LNCaP clone FGC (cell line): ENCODE results near the gene JKAMP.

Experiments
- DNase-seq: peaks from one replicate; pipeline ENCODE4 v3.0.0-alpha.2; 2011; ENCODE audit warnings: low read depth
- H3K4me3 ChIP-seq: 2 replicates; pipeline ENCODE4 v1.5.1; 2011; ENCODE audit warnings: mild to moderate bottlenecking, low read depth, low read length, control low read depth
- CTCF ChIP-seq: IDR thresholded peaks from 2 replicates; pipeline ENCODE4 v1.5.1; 2012; ENCODE audit warnings: mild to moderate bottlenecking; ENCODE audit not compliant: control insufficient read depth, insufficient read depth; ENCODE audit errors: extremely low read depth

The JKAMP gene

DNA sequence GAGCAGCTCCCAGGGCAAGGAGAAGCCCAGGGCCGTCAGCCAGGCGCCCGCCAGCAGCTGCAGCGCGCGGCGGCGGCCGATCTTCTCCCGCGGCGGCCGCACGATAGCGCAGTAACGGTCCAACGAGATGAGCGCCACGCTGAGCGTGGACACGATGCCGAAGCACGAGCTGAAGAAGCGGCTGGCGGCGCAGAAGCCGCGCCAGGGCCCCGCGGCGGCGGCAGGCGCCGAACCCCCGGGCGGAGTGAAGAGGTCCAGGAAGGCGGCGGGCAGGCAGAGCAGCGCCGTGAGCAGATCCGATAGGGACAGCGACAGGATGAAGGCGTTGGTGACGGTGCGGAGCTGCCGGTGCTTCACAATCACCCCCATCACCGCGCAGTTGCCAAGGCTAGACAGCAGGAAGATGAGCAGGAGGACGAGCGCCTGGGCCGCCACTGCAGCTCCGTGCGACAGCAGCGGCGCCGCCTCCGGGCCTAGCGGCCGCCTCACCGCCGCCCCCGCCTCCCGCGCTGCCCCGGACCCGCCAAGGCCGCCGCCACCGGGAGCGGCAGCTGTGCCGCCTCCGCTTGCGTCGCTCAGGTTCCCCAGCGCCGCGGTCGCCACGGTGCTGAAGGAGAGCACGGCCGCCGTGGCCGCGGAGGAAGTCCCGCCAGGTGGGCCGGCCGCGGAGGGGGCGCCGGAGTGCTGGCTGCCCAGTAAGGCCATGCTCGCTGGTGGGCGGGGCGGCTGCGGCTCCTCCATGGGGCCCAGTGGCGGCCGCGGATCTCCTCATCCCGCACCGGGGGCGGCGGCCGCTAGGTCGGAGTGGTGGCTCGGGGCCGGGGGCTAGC is 19.6 kb upstream of the JKAMP start:
- TF ChIP-seq CTCF: no peak
- DNase-seq: no peak
- no peak overlapping the region for H3K4me3 ChIP-seq

GRCh38 chr14:59465316-59466135 is 18.8 kb upstream of the JKAMP start, which contains the start of gene GPR135:
GPR135 (minus strand) TSS chr14:59465380; CDS start chr14:59465226, 154 bp downstream.
- no peak for DNase-seq
- no peak within 1 kb of the TSS for H3K4me3 ChIP-seq
- no peak for TF ChIP-seq CTCF

GRCh38 chr14:59474172-59474571 is 10.1 kb upstream of the JKAMP start:
- no peak for TF ChIP-seq CTCF
- no peak overlapping the region for H3K4me3 ChIP-seq
- no peak for DNase-seq

DNA sequence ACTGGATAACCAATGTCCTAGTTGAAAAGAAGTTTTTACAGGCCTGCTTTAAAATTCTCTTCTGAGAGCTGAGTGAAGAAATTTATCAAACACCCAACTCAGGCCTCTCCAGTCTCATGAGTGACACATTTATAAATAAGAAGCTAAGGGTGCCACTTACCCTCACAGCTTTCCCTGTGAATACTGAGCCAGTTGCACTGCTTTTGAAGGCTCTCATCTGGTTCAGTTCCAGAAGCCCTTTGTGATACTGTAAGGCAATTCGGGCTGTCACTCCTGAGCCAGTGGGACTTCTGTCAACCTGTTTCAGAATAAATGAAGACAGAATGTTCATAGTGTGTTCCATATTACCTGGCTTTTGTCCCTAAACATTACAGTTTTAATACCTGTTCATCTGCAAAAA is 8.6 kb upstream of the JKAMP start:
- H3K4me3 ChIP-seq: no peak overlapping the region
- no peak for TF ChIP-seq CTCF
- no peak for DNase-seq

DNA sequence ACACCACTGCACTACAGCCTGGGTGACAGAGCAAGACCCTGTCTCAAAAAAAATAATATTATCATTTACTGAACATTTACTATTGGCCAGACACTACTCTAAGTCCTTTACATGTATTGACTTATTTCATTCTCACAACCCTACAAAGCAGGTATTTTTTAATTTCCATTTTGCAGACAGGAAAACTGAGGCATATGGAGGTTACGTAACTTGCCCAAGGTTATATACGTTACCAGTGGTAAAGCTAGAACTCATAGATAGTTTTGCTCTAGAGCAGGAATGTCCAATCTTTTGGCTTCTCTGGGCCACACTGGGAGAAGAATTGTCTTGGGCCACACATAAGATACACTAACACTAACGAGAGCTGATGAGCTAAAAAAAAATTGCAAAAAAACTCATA is 5.8 kb upstream of the JKAMP start:
- DNase-seq: no peak
- H3K4me3 ChIP-seq: no peak overlapping the region
- TF ChIP-seq CTCF: no peak

DNA sequence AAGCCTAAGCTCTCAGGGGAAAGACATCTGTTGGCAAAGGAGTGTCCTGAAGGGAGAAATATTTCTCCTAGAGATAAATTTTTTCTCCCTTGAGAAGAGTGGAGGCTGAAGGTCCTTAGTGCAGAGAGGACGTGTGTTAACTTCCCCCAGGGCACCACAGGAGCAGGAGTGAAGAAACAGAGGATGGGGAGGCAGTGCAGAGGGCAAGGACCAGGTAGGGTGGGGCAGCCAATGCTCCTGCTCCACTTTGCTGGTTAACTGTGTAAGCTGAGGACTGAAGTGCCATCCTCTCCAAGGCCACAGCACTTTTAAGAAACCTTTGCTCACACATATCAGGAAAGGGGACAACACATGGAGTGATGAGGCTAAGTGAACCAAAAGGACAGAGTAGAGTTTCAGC is 4.2 kb upstream of the JKAMP start:
- H3K4me3 ChIP-seq: no peak overlapping the region
- TF ChIP-seq CTCF: no peak
- no peak for DNase-seq
